HG03460 (cell line): ENCODE results near the gene DSTYK.
A peak's percentile ranks its signal among the peaks of the same experiment; 100 is the strongest.

ENCODE experiments used
- ATAC-seq: cut with Tn5 transposase; IDR thresholded peaks from one replicate; pipeline ENCODE4 v1.9.1; 2021; ENCODE audit not compliant: unreplicated experiment

The DSTYK gene

GRCh38 chr1:205211169-205211838, at the start of gene DSTYK:
Gene DSTYK, minus strand, starts transcription at chr1:205211702. Its CDS starts 167 bp downstream, at chr1:205211535.
- peak; percentile 86 for ATAC-seq

GRCh38 chr1:205259998-205260397, 48.5 kb upstream of the DSTYK start:
- ATAC-seq: no peak

GRCh38 chr1:205259324-205259832, 47.9 kb upstream of the DSTYK start:
- ATAC-seq: no peak

GRCh38 chr1:205258719-205259118, 47.2 kb upstream of the DSTYK start:
- ATAC-seq: no peak

- no peak for ATAC-seq
Observed at GRCh38 chr1:205258261-205258691, 46.8 kb upstream of the DSTYK start.

- ATAC-seq: no peak
Observed at GRCh38 chr1:205257735-205258134, 46.2 kb upstream of the DSTYK start.

GRCh38 chr1:205256951-205257625, 45.6 kb upstream of the DSTYK start:
- ATAC-seq: no peak

- no peak for ATAC-seq
Observed at GRCh38 chr1:205255941-205256780, 44.7 kb upstream of the DSTYK start.

- no peak for ATAC-seq
Observed at GRCh38 chr1:205251576-205251975, 40.1 kb upstream of the DSTYK start.

GRCh38 chr1:205250699-205251098, 39.2 kb upstream of the DSTYK start:
- no peak for ATAC-seq

GRCh38 chr1:205249651-205250050, 38.1 kb upstream of the DSTYK start:
- no peak for ATAC-seq

GRCh38 chr1:205248793-205249601, 37.5 kb upstream of the DSTYK start:
- no peak for ATAC-seq

- no peak for ATAC-seq
Observed at GRCh38 chr1:205247130-205247921, 35.8 kb upstream of the DSTYK start.

- no peak for ATAC-seq
Observed at GRCh38 chr1:205246351-205247119, 35.0 kb upstream of the DSTYK start.

GRCh38 chr1:205245096-205245495, 33.6 kb upstream of the DSTYK start:
- no peak for ATAC-seq

- ATAC-seq: no peak
Observed at GRCh38 chr1:205244384-205244783, 32.9 kb upstream of the DSTYK start.

GRCh38 chr1:205243350-205244191, 32.1 kb upstream of the DSTYK start:
- ATAC-seq: no peak

GRCh38 chr1:205241366-205242030, 30.0 kb upstream of the DSTYK start:
- ATAC-seq: no peak
